Measurements from ENCODE around the gene FRMD4A. TPM values are rescaled to one million over a fixed set of nuclear protein-coding genes. Genes with fewer than 3 reads are reported as not detected.
"Not testable (repeated sequence)": the region's sequence is repeated elsewhere in the genome, so short reads cannot be mapped to it uniquely, and the experiment has no call there.

Gene FRMD4A
- total and polyA plus RNA-seq, 2 experiments from 2014 or later: 5.4 to 10.3 TPM

- Histone ChIP-seq H3K36me3 (replicated peaks; ENCODE audit: insufficient read depth, low read depth) (no peaks in the 10 kb centered on the region), H3K79me2 (no peaks in the 10 kb centered on the region), H3K27me3 (no peaks in the 10 kb centered on the region), H2AFZ (no peak overlapping the region), H3K9me2 (replicated peaks; ENCODE audit: insufficient read depth) (no peaks in the 10 kb centered on the region), H3K4me2 (no peak overlapping the region), H3K4me3 (no peak overlapping the region), H4K20me1 (ENCODE audit: insufficient read depth, poor library complexity, severe bottlenecking) (no peaks in the 10 kb centered on the region), H3K9me3 (ENCODE audit: low read depth) (no peaks in the 10 kb centered on the region), H3K27ac (no peak overlapping the region), H3K4me1 (ENCODE audit: insufficient read depth) (no peaks in the 10 kb centered on the region)
- no peak for TF ChIP-seq EZH2 (IDR thresholded peaks at IDR 0.05; ENCODE audit: borderline replicate concordance)
- no peak for TF ChIP-seq CTCF (IDR thresholded peaks at IDR 0.05; ENCODE audit: poor library complexity)
- no peak for TF ChIP-seq EZH2phosphoT487 (IDR thresholded peaks at IDR 0.05; ENCODE audit: low read depth, severe bottlenecking, unreplicated experiment)
- WGBS (ENCODE audit: low lambda C conversion rate, missing lambda C conversion rate): 40% methylated on average over 13 of the region's 13 CpGs
- DNase-seq (ENCODE audit: low spot score): no peak
Measured at GRCh38 chr10:13767676-13768178, 563.0 kb downstream of the FRMD4A start.

- not testable (repeated sequence) for H3K4me3 ChIP-seq; H2AFZ ChIP-seq; H3K4me2 ChIP-seq; H3K9me2 ChIP-seq (replicated peaks; ENCODE audit: insufficient read depth); H3K9me3 ChIP-seq (ENCODE audit: low read depth); H3K27me3 ChIP-seq; H3K36me3 ChIP-seq (replicated peaks; ENCODE audit: insufficient read depth, low read depth); H3K4me1 ChIP-seq (ENCODE audit: insufficient read depth); DNase-seq (ENCODE audit: low spot score); H3K79me2 ChIP-seq; H4K20me1 ChIP-seq (ENCODE audit: insufficient read depth, poor library complexity, severe bottlenecking); H3K27ac ChIP-seq
- 97% methylated on average over 5 of the region's 5 CpGs for WGBS (ENCODE audit: low lambda C conversion rate, missing lambda C conversion rate)
Measured at GRCh38 chr10:13767148-13767547, 563.6 kb downstream of the FRMD4A start.

GRCh38 chr10:13765641-13766341, 564.9 kb downstream of the FRMD4A start:
- no peaks in the 10 kb centered on the region for H3K9me3 ChIP-seq (ENCODE audit: low read depth)
- DNase-seq (ENCODE audit: low spot score): peak; percentile 74
- H3K4me1 ChIP-seq (ENCODE audit: insufficient read depth): no peaks in the 10 kb centered on the region
- TF ChIP-seq EZH2phosphoT487 (IDR thresholded peaks at IDR 0.05; ENCODE audit: low read depth, severe bottlenecking, unreplicated experiment) (no peak), EZH2 (IDR thresholded peaks at IDR 0.05; ENCODE audit: borderline replicate concordance) (no peak), CTCF (IDR thresholded peaks at IDR 0.05; ENCODE audit: poor library complexity) (no peak)
- no peaks in the 10 kb centered on the region for H3K27me3 ChIP-seq
- H3K4me2 ChIP-seq: peak overlapping the region; percentile 74
- no peak overlapping the region for H2AFZ ChIP-seq
- no peaks in the 10 kb centered on the region for H3K79me2 ChIP-seq
- H4K20me1 ChIP-seq (ENCODE audit: insufficient read depth, poor library complexity, severe bottlenecking): no peaks in the 10 kb centered on the region
- H3K27ac ChIP-seq: peak overlapping the region; percentile 90
- H3K36me3 ChIP-seq (replicated peaks; ENCODE audit: insufficient read depth, low read depth): no peaks in the 10 kb centered on the region
- H3K4me3 ChIP-seq: peak overlapping the region; percentile 21
- no peaks in the 10 kb centered on the region for H3K9me2 ChIP-seq (replicated peaks; ENCODE audit: insufficient read depth)
- 32% methylated on average over 19 of the region's 19 CpGs for WGBS (ENCODE audit: low lambda C conversion rate, missing lambda C conversion rate)

- Histone ChIP-seq H2AFZ (no peak overlapping the region), H3K4me3 (no peak overlapping the region), H3K4me1 (ENCODE audit: insufficient read depth) (peaks cover 12% of the 10 kb centered on the region), H4K20me1 (ENCODE audit: insufficient read depth, poor library complexity, severe bottlenecking) (no peaks in the 10 kb centered on the region), H3K27me3 (no peaks in the 10 kb centered on the region), H3K9me2 (replicated peaks; ENCODE audit: insufficient read depth) (no peaks in the 10 kb centered on the region), H3K27ac (no peak overlapping the region), H3K4me2 (no peak overlapping the region), H3K79me2 (no peaks in the 10 kb centered on the region), H3K36me3 (replicated peaks; ENCODE audit: insufficient read depth, low read depth) (no peaks in the 10 kb centered on the region), H3K9me3 (ENCODE audit: low read depth) (no peaks in the 10 kb centered on the region)
- no peak for TF ChIP-seq CTCF (IDR thresholded peaks at IDR 0.05; ENCODE audit: poor library complexity)
- TF ChIP-seq EZH2 (IDR thresholded peaks at IDR 0.05; ENCODE audit: borderline replicate concordance): no peak
- TF ChIP-seq EZH2phosphoT487 (IDR thresholded peaks at IDR 0.05; ENCODE audit: low read depth, severe bottlenecking, unreplicated experiment): no peak
- DNase-seq (ENCODE audit: low spot score): no peak
- WGBS (ENCODE audit: low lambda C conversion rate, missing lambda C conversion rate): 95% methylated on average over 2 of the region's 2 CpGs
Measured at GRCh38 chr10:13761490-13762091, 569.1 kb downstream of the FRMD4A start.

Data from hepatocyte (in vitro differentiated cells).